GM10248 (cell line): ENCODE results near the gene LTBR.

Experiments used
- CTCF ChIA-PET: fragments of 300-600 bp; sonication (Branson Sonifier 250); formaldehyde crosslinking; extraction: SDS; loops from one replicate; lab custom pipeline; 2021; ENCODE audit warnings: antibody characterized with exemption; lab: Yijun Ruan, JAX
- POLR2A ChIA-PET: fragments of 350-650 bp; sonication (Branson Sonifier 250); formaldehyde crosslinking; extraction: SDS; loops from one replicate; lab custom pipeline; 2020; ENCODE audit warnings: antibody characterized with exemption; lab: Yijun Ruan, JAX
- DNase-seq: peaks from one replicate; pipeline ENCODE4 v3.0.0; 2012; ENCODE audit errors: extremely low spot score
- TF ChIP-seq, protein P1 (sequence below): IDR thresholded peaks from 2 replicates; pipeline ENCODE4 v1.5.1; 2012; ENCODE audit warnings: mild to moderate bottlenecking, low read depth; ENCODE audit errors: extremely low read depth, missing control alignments, control extremely low read depth

LTBR gene

DNA sequence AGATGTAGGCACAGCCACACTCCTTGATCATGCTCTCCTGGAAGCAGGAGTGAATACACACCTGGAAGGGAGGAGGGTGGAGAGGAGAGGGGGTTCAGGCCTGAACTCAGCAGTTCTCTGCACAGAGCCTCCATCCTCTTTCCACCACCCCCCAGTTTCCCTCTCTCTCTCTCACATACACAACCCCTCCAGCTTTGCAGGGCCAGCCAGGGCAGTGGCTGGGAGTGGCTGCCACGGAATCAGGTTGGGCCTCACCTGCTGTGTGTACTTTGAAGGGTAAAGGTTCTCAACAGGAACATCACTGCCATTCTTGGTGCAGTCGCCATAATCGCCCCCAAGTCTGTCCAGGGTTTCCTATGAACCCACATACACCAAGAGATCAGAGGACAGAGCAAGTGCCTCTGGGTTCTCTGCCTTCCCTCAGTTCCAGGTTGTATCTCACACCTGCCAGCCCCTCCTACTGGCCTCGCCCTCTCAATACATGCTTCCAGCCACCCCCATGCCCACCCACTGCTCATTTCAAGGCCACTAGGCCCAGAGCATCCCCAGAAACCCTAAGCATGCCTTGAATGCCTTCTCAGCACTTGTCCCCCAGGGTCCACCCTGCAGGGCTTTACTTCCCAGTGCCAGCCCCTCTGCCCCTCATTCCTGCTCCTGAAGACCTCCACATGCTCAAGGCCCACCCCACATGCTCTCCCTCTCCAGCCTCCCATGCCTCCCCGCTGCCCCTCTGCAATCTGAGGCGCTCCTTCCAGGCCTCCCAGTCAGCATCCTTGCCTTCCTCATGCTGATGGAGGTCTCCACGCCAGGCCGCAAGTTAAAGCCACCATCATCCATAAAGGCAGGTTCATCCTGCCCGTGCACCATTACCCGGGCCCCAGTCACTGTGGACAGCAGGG is 29.2 kb upstream of the LTBR start:
- ChIA-PET CTCF (interaction anchor here (1.4 to 3.4 kb wide), 2 partner anchors 11 to 110 kb away, joined by 3 to 9 read pairs; no protein-coding TSS in a partner anchor), POLR2A (no interaction called here)
- no peak for DNase-seq
- TF ChIP-seq, protein P1, sequence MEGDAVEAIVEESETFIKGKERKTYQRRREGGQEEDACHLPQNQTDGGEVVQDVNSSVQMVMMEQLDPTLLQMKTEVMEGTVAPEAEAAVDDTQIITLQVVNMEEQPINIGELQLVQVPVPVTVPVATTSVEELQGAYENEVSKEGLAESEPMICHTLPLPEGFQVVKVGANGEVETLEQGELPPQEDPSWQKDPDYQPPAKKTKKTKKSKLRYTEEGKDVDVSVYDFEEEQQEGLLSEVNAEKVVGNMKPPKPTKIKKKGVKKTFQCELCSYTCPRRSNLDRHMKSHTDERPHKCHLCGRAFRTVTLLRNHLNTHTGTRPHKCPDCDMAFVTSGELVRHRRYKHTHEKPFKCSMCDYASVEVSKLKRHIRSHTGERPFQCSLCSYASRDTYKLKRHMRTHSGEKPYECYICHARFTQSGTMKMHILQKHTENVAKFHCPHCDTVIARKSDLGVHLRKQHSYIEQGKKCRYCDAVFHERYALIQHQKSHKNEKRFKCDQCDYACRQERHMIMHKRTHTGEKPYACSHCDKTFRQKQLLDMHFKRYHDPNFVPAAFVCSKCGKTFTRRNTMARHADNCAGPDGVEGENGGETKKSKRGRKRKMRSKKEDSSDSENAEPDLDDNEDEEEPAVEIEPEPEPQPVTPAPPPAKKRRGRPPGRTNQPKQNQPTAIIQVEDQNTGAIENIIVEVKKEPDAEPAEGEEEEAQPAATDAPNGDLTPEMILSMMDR = no peak

DNA sequence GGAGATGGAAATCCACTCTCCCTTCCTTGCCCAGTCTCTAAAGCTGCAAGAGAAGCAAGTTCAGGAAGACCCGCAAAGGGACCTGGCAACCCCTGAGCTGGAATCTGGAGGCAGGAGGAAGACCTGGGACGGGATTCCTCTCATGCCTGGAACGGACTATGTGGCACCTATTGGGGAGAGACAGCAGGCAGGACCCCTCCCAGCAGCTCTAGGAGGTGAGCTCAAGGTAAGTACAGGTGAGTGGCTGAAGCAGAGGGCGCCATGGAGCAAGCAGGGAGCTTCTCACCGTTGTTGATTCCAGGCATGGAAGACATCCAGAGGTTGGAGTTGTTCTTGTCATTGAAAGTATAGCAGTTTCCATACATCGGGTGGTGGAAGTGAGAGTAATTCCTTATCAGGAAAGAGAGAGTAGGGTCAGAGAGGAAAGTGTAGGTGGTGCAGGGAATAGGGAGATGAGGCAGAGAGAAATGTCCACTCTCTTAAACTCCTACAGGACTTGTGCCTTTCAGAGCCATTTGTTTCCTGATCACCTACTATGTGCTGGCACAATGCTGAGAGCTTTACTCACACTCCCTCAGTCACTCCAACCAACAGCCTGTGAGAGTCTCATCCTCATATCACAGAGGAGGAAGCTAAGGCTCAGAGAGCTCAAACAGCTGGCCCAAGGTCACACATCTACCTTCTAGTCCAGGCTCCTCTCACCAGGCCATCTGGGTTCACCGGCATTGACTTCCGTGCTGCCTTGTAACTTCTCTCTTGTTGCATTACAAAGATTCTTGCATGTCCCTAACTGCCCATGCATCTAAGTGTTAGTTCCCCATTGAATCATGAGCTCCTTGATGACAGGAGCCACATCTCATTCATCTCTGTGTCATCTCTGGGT is 28.2 kb upstream of the LTBR start:
- no peak for DNase-seq
- CTCF ChIA-PET = interaction anchor here (1.4 to 3.5 kb wide), 4 partner anchors 10 to 109 kb away, joined by 3 to 14 read pairs (median 7); no protein-coding TSS in a partner anchor

DNA sequence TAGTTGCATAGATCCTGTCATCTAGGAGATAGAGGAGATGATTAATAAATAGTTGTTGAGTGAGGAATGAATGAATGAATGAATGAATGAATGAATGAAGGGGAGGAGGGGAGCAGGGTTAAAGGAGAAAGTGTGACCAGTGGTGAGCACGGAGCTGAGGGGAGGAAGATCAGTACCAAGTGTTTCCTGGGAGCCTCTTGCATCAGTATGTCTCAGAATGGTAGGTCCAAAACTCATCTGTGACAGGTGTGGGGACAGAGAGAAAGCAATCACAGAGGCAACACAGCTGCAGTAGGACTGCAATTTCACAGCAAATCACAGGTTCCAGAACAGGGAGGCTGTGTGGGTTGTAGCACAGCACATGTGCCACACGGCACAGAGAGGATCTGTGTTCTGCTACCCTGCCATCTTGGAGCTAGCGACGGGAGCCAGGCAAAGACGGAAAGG is 27.6 kb upstream of the LTBR start:
- DNase-seq = no peak
- CTCF ChIA-PET = interaction anchor here (0.9 to 3.5 kb wide), 5 partner anchors 10 to 109 kb away, joined by 3 to 14 read pairs (median 5); no protein-coding TSS in a partner anchor
- TF ChIP-seq, protein P1 = no peak
- POLR2A ChIA-PET = interaction anchor here (1.8 kb wide), 1 partner anchor 178 kb away, joined by 4 read pairs; the partner anchor contains the start of gene GAPDH

More for the DNA sequence above, 28.2 kb upstream of the LTBR start:
- TF ChIP-seq, protein P1 = no peak
- POLR2A ChIA-PET = interaction anchor here (1.8 kb wide), 1 partner anchor 178 kb away, joined by 4 read pairs; the partner anchor contains the start of gene GAPDH

DNA sequence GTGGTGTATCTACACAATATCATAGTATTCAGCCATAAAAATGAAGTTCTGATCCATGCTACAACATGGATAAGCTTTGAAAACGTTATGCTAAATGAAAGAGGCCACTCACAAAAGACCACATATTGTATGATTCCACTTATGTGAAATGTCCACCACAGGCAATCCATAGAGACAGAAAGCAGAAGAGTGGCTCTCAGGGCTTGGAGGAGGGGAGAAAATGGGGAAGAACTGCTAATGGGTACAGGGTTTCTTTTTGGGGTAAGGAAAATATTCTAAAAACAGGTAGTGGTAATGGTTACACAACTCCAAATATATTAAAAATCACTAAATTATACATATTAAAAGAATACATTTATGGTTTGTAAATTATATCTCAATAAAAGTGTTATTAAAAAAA is 25.1 kb upstream of the LTBR start:
- DNase-seq = no peak
- CTCF ChIA-PET = interaction anchor here (1.1 to 3.5 kb wide), 4 partner anchors 8 to 179 kb away, joined by 3 to 14 read pairs (median 6); no protein-coding TSS in a partner anchor
- TF ChIP-seq, protein P1 = no peak
- POLR2A ChIA-PET = interaction anchor here (0.7 kb wide), 1 partner anchor 20 kb away, joined by 3 read pairs; no protein-coding TSS in a partner anchor

DNA sequence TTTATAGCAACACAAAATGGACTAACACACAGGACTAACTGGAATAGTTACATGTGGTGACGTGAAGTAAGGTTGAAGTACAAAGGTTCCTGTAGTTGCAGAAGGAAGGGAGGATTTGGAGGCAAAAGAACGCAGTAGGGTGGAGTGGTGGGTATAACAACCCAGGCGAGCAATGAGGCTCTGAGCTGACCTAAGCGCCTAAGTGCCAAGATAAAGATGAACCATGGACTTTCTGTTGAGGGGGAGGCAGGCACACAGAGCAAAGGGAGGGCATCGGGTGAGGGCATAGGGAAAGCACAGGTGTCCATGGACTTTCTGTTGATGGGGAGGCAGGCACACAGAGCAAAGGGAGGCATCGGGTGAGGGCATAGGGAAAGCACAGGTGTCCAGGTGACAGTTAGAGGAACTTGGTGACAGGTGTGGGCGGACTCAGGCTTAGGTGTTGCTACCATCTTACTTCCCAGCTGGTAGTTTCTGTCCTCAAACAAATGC is 23.8 kb upstream of the LTBR start:
- DNase-seq = no peak
- ChIA-PET POLR2A (no interaction called here), CTCF (no interaction called here)
- TF ChIP-seq, protein P1 = no peak
